ENCODE data around the gene MX1.
A peak's percentile ranks its signal among the peaks of the same experiment; 100 is the strongest.

Gene MX1

GRCh38 chr21:41425954-41426675, at the start of gene MX1:
TSS of gene MX1 (plus strand) at chr21:41426239. CDS start at chr21:41432071, 5,832 bp downstream.
- DNase-seq (ENCODE audit: low spot score): peak; percentile 62

GRCh38 chr21:41377715-41378114, 48.3 kb upstream of the MX1 start:
- no peak for DNase-seq (ENCODE audit: low spot score)

- DNase-seq (ENCODE audit: low spot score): no peak
Measured at GRCh38 chr21:41378849-41379248, 47.2 kb upstream of the MX1 start.

GRCh38 chr21:41379901-41380300, 46.1 kb upstream of the MX1 start:
- no peak for DNase-seq (ENCODE audit: low spot score)

GRCh38 chr21:41381731-41382130, 44.3 kb upstream of the MX1 start:
- no peak for DNase-seq (ENCODE audit: low spot score)

- no peak for DNase-seq (ENCODE audit: low spot score)
Measured at GRCh38 chr21:41387042-41387819, 38.8 kb upstream of the MX1 start.

GRCh38 chr21:41387824-41388223, 38.2 kb upstream of the MX1 start:
- DNase-seq (ENCODE audit: low spot score): no peak

GRCh38 chr21:41388259-41388658, 37.8 kb upstream of the MX1 start:
- no peak for DNase-seq (ENCODE audit: low spot score)

- no peak for DNase-seq (ENCODE audit: low spot score)
Measured at GRCh38 chr21:41390043-41390639, 35.9 kb upstream of the MX1 start.

- DNase-seq (ENCODE audit: low spot score): no peak
Measured at GRCh38 chr21:41393876-41394465, 32.1 kb upstream of the MX1 start.

GRCh38 chr21:41396558-41397075, 29.4 kb upstream of the MX1 start:
- no peak for DNase-seq (ENCODE audit: low spot score)

GRCh38 chr21:41397471-41397891, 28.6 kb upstream of the MX1 start:
- no peak for DNase-seq (ENCODE audit: low spot score)

GRCh38 chr21:41398251-41398650, 27.8 kb upstream of the MX1 start:
- DNase-seq (ENCODE audit: low spot score): no peak

- DNase-seq (ENCODE audit: low spot score): no peak
Measured at GRCh38 chr21:41398831-41399230, 27.2 kb upstream of the MX1 start.

- no peak for DNase-seq (ENCODE audit: low spot score)
Measured at GRCh38 chr21:41399246-41399800, 26.7 kb upstream of the MX1 start.

GRCh38 chr21:41402231-41402630, 23.8 kb upstream of the MX1 start:
- DNase-seq (ENCODE audit: low spot score): no peak

- no peak for DNase-seq (ENCODE audit: low spot score)
Measured at GRCh38 chr21:41402796-41403195, 23.2 kb upstream of the MX1 start.

- DNase-seq (ENCODE audit: low spot score): no peak
Measured at GRCh38 chr21:41403331-41403730, 22.7 kb upstream of the MX1 start.

- DNase-seq (ENCODE audit: low spot score): no peak
Measured at GRCh38 chr21:41403966-41404365, 22.1 kb upstream of the MX1 start.

- DNase-seq (ENCODE audit: low spot score): no peak
Measured at GRCh38 chr21:41405321-41405720, 20.7 kb upstream of the MX1 start.

GRCh38 chr21:41406340-41406739, 19.7 kb upstream of the MX1 start:
- DNase-seq (ENCODE audit: low spot score): no peak
